ENCODE results near the gene MMP28.

MMP28 gene

DNA sequence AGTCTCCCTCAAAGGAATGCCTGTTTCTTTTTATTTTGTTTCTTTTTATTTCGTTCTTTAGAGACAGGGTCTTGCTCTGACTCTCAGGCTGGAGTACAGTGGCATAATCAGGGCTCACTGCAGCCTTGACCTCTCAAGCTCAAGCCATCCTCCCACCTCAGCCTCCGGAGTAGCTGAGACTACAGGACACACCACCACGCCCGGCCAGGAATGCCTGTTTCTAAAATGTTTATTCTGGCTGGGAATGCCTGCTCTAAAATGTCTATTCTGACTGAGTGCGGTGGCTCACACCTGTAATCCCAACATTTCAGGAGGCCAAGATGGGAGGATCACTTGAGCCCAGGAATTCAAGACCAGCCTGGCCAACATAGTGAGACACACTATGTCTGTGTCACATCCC lies 2.5 kb upstream of the MMP28 start:
- DNase-seq, result no peak

- DNase-seq, result no peak
Measured at GRCh38 chr17:35797370-35797769, 1.9 kb upstream of the MMP28 start.

DNA sequence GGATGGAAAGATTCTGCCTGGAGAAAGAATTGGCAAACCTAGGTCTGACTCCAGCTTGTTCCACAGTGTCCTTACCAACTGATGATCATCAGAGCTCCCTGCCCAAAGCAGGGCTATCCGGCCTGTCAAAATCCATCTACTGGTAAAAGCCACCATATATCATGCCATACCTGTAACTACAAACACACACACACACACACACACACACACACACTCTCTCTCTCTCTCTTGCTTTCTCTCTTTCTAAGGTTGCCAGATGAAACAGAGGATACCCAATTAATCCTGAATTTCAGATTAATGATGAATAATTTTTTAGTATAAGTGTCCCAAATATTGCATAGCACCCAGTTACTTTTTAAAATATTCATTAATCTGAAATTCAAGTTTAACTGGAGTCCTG lies 1.5 kb upstream of the MMP28 start:
- DNase-seq, result no peak

- no peak for DNase-seq
Measured at GRCh38 chr17:35795871-35796265, 427 bp upstream of the MMP28 start.

DNA sequence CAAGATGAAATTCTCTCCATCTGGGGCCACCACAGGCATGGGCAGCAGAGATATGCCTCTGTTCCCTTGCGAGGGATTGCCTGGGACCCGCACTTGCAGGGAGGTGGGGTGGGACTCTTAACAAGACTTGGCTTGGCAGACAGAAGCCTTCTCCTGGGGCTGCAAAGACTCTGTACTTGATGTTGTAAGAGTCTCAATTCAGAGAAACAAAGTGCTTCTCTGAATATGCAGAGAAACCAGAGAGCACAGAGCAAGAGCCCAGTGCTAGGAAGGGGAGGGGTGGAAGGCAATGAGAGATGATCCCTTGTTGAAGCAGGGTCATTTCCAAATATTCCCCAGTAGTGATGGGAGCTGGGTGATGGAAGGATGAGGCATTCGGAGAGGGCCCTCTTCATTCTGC lies 2.2 kb downstream of the MMP28 start:
- DNase-seq, result no peak

DNA sequence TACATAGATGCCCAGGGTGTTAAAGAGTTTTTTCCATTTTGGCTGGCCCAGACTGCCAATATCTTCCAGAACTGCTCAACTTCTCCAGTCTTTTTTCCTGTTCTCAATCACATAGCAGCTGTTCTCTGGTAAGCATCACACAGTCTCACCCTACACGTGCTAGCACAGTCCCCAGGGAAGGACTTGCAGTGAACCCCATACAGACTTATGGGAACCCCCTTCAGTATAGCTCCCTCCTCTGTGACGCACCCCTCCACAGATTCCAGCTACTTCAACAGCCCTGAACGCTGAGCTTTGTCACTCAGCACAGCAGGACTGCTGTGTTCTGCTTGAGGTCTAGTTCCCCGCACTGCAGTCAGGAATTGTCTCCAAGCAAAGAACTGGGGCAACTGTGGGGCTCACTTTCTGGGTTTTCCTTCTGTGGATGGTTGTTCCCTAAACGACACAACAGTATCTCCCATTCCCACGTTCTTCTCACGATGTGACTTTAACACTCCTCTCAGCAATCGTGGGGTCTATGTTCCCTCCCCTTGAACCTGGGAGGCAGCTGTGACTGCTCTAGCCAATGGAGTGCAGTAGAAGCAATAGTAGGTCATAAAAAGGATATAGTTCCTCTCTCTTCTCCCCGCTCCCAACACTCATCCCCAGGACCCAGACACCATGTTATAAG lies 3.6 kb downstream of the MMP28 start:
- DNase-seq, result no peak

DNA sequence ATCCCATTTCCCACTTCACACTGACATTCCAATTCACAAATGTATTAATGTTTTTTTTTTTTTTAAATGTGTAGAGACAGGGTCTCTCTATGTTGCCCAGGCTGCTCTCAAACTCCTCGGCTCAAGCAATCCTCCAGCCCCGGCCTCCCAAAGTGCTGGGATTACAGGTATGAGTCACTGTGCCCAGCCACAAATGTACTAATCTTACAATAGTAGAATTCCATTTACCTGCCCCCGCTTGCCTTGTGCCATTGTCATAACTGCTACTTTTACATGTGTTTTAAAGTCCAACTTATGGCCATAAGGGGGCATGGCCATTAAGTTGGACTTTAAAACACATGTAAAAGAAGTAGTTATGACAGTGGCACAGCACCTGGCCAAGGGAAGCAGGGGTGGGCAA lies 4.6 kb downstream of the MMP28 start:
- DNase-seq, result no peak

- no peak for DNase-seq
Measured at GRCh38 chr17:35788477-35789368, 6.7 kb downstream of the MMP28 start.

DNA sequence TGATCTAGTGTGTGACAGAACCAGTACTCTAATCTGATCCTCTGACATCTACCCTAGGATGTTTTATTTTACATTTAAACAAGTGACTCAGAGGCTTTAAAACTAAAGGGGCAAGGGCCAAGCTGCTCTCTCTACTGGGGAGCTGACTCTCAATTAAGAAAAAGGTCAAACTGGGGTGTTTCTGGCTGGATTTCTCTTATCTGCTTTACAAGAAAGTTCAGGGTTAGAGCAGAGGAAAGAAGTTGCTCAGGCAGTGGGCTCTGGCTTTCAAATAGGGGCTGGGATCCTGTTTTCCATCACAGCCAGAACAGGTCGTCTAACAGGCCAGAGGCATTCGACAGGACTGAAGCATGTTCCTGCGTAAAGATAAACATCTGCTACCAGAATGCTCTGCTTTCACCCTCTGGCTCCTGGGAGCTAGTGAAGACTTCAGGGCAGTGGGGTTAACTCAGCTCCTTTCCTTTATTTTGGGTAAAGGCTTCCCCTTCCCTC lies 8.5 kb downstream of the MMP28 start:
- DNase-seq, result no peak

GRCh38 chr17:35784895-35785294 lies 10.5 kb downstream of the MMP28 start:
- no peak for DNase-seq

DNA sequence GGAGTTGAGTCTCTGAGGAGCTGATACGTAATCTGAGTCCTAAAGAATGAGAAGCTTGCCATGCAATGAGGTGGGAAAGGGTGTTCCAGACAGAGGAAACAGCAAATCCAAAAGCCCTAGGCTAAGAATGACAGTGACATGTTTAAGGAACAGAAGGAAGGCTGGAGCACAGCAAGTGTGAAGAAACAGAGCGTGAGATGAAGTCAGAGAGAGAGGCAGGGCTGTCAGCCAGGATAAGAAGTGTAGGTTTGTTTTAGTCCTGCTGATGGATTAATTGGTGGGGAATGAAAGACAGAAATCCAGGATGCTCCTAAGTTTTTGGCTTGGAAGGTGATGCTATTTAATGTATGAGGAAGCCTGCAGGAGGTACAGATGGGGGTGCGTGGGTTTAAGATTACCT lies 14.5 kb downstream of the MMP28 start:
- no peak for DNase-seq

DNA sequence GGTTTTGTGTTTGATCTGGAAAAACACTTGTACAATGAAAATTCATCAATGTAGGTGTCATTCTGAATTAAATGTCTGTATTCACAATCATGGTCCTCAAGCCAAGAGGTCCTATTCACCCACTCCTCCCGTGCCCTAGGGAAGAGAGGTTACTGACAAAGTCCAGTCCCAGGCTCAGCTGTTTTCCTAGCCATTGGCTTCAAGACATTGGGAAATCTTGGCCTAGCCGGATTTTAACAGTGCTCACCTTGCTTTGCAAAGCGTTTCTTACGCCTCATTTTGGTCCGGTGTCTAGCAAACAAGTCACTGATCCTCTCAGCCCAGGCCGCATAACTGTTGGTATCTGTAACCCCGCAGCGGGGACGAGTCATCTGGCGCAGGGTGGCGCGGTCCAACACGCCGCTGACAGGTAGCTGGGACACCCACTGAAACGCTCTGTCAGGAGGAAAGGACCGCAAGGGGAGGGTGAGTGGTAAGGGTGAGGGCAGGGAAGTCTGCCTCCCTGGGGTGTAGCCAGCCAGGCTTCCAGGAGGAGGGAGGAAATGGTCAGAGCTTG lies 16.7 kb downstream of the MMP28 start:
- DNase-seq, result no peak

- no peak for DNase-seq
Measured at GRCh38 chr17:35775583-35775982, 19.9 kb downstream of the MMP28 start.

DNA sequence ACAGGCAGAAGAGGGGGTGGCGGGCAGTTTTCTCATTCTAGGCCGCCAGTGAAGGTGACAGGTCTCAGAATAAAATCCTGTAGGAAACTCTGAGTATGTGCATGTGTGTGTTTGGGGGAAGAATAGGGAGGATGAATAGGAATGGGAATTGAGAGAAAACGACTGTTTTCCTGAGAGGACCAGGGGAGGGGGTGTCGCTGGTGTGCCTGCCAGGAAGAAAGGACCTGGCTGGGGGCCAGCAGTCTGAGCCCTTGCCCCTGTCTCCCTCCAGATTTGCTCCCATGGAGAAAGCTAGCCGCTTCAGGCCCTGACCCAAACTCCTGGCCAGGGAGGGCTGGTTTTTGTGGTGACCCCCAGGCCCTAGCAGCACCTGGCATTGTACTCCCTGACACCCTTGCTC lies 20.4 kb downstream of the MMP28 start:
- DNase-seq, result no peak

DNA sequence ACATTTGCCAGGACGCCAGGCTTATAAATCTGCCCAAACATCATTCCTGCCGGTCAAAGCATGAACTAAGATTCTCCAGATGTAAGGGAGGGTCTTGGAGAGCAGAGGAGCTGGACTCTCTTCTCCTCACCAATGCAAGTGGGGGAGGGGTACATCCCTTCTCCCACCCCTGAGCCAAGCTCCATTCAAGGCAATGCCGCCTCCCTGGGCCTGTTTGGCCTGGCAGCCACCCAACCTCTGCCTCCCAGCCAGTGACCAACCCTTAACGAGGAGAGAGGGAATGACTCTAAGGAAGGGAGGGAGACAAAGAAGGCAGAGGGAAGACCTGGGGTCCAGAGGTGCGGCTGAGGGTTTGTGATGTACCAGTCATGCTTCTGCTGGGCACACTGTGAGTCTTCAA lies 20.9 kb downstream of the MMP28 start:
- no peak for DNase-seq

- DNase-seq, result no peak
Measured at GRCh38 chr17:35773679-35774425, 21.6 kb downstream of the MMP28 start.

DNA sequence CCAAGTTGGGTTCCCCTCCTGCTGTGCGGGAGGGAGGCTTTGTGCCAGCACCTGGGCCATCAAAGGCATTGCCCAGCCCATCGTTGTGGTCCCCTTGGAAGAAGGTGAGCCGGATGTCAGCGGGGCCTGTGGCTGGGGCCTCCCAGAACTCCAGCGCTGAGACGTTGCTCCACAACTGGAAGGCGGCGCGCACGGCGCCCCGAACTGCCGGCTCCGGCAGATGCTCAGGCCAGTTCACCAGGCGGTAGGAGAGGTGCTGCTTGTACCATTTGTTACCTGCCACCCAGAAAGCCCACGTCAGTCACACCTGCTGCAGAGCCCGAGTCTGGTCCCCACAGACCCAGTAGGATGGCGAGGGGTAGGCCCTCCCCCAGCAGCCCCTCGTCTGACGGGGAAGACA lies 22.3 kb downstream of the MMP28 start:
- DNase-seq, result no peak

DNA sequence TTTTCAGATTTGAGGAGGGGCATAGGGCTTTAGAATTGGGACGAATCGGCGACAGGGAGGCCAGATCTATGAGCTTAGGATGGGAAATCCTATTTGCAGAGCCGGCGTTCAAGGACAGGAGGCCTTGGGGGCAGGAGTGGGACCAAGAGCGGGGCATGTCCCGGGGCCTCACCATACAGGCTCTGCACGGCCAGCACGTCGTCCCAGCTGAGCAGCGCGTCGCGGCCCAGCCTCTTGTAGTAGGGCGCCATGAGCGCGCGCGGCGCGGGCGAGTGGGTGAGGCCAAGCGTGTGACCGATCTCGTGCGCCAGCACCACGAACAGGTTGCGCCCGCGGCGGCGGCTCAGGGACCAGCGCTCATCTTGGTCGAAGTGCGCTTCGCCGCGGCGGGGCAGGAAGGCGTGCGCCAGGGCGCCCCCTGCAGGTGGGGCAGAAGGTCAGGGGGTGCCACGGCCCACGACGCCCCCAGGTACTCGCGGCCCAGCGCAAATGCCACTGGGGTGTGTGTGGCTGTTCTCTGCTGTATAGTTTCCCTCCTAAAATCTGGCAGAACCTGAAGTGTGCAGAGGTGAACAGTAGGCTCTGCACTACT lies 25.4 kb downstream of the MMP28 start:
- no peak for DNase-seq

- DNase-seq, result no peak
Measured at GRCh38 chr17:35768797-35769196, 26.6 kb downstream of the MMP28 start.

DNA sequence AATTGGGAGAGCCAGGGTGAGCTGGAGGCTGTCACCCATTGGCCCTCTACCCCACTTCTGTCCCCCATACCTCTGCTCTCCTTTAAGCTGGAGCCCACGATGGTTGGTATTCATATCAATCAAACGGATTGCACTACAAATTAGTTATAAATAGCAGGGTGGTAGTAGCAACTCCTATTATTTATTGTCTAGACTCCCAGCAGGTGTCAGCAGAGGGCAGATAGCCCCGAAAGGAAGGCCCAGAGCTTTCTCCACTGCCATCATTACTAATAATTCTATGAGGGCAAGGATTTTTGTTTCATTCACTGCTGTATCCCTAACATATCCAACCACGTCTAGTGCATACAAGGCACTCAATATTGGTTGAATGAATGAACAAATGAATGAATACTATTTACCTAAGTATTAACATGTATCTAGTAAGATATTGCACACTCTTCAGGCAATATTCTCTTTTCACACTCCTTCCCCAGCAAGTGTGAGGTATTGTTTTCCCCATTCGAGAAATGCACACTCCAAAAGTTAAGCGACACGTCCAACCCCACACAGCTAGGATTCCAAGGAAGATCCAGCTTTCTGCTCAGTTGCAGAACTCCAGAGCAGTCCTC lies 28.4 kb downstream of the MMP28 start:
- no peak for DNase-seq

GRCh38 chr17:35766489-35766877 lies 29.0 kb downstream of the MMP28 start:
- DNase-seq, result no peak

DNA sequence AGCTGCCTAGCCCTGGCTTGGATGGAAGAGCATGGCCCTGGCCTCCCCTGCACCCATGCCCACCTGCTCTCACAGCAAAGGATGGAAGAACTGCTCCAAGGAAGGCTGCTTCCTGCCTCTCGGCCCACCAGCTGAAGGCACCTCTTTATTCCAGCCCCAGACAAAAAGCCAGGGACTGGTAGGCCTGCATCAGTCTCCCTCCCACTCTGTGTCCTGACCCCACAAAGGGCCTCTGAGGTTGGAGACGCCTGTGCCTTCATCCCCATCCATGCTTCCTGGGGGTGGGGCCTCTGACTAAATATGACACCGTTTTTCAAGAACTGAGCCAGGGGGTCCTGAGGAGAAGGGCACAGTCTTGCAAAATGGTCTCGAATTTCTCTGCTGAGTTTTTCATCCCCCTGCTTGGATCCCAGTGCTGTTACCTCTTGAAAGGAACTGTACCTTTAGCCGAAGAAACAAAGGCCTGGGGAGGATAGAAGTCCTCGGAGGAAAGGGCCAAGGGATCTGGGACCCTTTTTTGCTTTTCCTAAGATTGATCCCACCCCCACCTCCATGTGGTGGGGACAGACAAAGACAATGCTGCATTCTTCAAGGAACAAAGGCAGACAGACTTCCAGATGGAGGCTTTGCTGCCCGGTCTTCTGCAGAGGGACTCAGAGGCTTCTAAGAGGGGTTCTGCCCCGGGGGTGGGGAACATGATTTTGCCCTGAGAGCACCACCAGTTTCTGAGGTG lies 29.5 kb downstream of the MMP28 start:
- DNase-seq, result no peak

Data from cortex of kidney (tissue), 1 donor.